Omental fat pad (tissue), 4 donors: Measurements from ENCODE around the gene SUN2. TPM values are rescaled to one million over a fixed set of nuclear protein-coding genes. Genes with fewer than 3 reads are reported as not detected.

Experiments
- ATAC-seq: fragments of 150-250 bp; one replicate; pipeline ENCODE4 v1.9.1; 2016; ENCODE audit warnings: mild to moderate bottlenecking, moderate library complexity; ENCODE audit not compliant: low FRiP score
- DNase-seq: peaks from one replicate; pipeline ENCODE4 v3.0.0-alpha.2; 2019; ENCODE audit warnings: low spot score
- total RNA-seq, 4 donors: library from RNA; depleted of rRNA; stranded (reverse); fragments of >200 nt; gene quantifications; one replicate each; pipeline ENCODE4 v1.1.0, GENCODE V29; 2016
- TF ChIP-seq, protein P1 (sequence below), 3 donors: fragments of 450-650 bp; IDR thresholded peaks; one replicate each; pipeline ENCODE4 v1.5.1; 2016 to 2017; ENCODE audit warnings: antibody characterized with exemption in 3 of 3, mild to moderate bottlenecking in 3 of 3, moderate library complexity in 2 of 3

Gene SUN2
- total RNA-seq, 4 donors from 2014 or later: 302 to 509 (median 347) TPM

DNA sequence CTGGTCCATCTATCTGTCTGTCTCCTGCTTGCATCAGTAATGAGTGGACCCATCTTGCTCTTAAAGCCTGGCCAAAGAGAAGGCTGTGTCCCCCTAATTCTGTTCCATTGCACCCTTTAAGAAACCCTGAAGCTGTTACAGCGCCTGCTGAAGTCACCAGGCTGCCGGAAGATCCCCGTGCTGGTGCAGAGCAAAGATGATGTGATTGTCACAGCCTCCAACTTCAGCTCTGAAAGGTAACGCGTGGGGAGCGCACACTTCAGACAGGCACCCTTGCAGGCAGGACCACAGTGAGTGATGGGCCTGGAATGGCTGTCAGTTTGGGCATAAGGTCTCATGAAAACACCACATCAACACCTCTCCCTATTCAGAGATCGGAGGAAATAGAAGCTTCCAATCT lies 31.6 kb downstream of the SUN2 start:
- TF ChIP-seq, protein P1, sequence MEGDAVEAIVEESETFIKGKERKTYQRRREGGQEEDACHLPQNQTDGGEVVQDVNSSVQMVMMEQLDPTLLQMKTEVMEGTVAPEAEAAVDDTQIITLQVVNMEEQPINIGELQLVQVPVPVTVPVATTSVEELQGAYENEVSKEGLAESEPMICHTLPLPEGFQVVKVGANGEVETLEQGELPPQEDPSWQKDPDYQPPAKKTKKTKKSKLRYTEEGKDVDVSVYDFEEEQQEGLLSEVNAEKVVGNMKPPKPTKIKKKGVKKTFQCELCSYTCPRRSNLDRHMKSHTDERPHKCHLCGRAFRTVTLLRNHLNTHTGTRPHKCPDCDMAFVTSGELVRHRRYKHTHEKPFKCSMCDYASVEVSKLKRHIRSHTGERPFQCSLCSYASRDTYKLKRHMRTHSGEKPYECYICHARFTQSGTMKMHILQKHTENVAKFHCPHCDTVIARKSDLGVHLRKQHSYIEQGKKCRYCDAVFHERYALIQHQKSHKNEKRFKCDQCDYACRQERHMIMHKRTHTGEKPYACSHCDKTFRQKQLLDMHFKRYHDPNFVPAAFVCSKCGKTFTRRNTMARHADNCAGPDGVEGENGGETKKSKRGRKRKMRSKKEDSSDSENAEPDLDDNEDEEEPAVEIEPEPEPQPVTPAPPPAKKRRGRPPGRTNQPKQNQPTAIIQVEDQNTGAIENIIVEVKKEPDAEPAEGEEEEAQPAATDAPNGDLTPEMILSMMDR (IDR thresholded peaks at IDR 0.05): no peak
- ATAC-seq: no peak
- no peak for DNase-seq

DNA sequence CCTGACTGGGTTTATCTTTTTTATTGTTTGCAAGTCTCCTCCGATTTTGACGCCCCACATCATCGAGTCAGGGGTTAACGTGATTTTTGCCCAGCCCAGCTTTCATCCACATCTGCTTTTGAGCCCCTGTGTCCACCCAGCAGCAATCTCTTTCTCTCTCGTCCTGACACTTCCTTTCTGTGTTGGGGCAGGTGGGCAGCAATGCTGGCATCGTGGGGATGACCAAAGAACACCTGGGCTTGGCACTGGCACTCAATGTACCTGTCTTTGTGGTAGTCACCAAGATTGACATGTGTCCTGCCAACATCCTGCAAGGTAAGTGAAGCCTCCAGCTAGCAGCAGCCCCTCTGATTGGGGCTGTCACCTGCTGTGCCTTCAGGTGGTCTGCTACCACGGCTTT lies 34.2 kb downstream of the SUN2 start:
- ATAC-seq (no peak), DNase-seq (no peak)
- TF ChIP-seq, protein P1 (IDR thresholded peaks at IDR 0.05): no peak

DNA sequence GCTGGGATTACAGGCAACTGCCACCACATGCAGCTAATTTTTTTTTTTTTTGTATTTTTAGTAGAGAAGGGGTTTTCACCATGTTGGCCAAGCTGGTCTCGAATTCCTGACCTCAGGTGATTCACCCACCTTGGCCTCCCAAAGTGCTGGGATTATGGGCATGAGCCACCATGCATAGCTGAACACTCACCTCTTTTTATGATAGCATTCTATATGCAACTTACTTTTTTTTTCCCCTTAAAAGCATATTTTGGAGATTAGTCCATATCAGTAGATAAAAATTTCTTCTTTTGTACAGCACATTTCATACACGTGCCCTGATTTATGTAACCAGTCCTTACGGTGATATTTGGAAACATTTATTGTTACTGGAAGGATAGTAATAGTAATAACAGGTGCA lies 35.4 kb downstream of the SUN2 start:
- no peak for ATAC-seq
- TF ChIP-seq, protein P1 (IDR thresholded peaks at IDR 0.05): no peak
- no peak for DNase-seq

DNA sequence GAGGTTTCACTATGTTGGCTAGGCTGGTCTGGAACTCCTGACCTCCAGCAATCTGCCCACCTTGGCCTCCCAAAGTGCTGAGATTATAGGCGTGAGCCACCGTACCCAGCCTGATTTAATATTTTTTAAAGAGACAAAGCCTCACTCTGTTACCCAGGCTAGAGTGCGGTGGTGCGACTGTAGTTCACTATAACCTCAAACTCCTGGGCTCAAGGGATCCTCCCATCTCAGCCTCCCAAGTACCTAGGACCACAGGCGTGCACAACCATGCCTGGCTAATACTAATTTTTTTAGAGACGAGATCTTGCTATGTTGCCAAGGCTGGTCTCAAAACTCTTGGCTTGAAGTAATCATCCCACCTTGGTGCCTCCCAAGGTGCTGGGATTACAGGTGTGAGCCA lies 36.6 kb downstream of the SUN2 start:
- ATAC-seq (no peak), DNase-seq (peak; percentile 1)
- TF ChIP-seq, protein P1 (IDR thresholded peaks at IDR 0.05): no peak

DNA sequence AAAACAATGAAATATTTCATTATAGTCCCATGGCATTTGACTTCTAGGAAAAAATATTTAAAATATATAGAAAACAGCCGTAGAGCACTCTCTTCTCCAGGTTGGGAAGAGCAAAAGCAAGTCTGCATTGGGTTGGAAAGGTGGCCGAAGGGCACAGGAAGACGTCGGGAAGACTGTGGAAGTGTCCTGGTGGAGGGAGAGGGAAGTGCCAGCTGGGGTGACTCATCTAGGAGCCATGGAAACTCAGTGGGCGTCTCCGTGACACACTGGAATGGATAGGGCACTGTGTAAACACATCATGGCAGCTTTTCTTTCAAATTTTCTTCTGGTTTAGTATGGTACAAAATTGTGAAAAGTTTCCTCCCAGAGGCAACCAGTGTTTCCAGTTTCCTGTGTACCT lies 37.4 kb downstream of the SUN2 start:
- ATAC-seq (peak; percentile 92), DNase-seq (peak; percentile 50)

DNA sequence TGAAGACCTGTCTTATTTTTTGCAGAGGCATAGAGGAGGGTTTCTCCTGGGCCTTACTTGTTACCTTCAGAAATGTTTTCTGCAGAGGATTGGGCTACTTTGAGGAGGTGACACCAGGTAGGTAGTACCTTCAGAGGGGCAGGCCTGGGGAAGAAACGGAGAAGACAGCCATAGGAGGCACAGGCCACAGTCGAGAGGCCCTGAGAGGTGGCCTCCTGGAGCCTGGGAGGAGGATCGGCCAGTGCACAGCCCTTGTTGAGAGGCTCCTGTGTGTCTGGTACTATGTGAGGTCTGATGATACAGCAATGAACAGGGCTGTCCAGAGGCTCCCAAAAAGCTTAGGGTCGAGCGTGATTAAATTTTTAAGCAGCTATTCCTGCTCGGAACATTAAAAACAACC lies 38.6 kb downstream of the SUN2 start:
- TF ChIP-seq, protein P1 (IDR thresholded peaks at IDR 0.05): no peak
- ATAC-seq (no peak), DNase-seq (no peak)

More for the DNA sequence above, 37.4 kb downstream of the SUN2 start:
- TF ChIP-seq, protein P1 (IDR thresholded peaks at IDR 0.05): peak in 1 of 3 donors; percentile 58

DNA sequence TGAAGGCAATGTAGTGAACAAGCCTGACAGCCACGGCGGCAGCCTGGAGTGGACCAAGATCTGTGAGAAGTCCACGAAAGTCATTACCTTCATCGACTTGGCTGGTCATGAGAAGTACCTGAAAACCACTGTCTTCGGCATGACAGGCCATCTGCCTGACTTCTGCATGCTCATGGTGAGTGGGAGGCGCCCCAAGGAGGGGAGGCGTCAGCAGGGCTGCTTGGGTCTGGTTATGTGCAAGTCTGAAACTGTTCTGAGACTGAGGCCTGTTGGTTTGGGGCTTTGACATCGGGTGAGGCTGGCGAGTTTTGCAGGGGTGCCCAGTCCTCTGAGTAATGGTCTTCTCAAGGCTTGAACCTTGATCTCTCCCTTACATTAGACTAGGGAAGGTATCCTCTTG lies 39.0 kb downstream of the SUN2 start:
- ATAC-seq (no peak), DNase-seq (no peak)
- TF ChIP-seq, protein P1 (IDR thresholded peaks at IDR 0.05): no peak
